ENCODE measurements around the gene GRIK2. TPM values are rescaled to one million over a fixed set of nuclear protein-coding genes. Genes with fewer than 3 reads are reported as not detected.

GRIK2 gene
- total RNA-seq, 2 donors from 2014 or later = not detected

DNA sequence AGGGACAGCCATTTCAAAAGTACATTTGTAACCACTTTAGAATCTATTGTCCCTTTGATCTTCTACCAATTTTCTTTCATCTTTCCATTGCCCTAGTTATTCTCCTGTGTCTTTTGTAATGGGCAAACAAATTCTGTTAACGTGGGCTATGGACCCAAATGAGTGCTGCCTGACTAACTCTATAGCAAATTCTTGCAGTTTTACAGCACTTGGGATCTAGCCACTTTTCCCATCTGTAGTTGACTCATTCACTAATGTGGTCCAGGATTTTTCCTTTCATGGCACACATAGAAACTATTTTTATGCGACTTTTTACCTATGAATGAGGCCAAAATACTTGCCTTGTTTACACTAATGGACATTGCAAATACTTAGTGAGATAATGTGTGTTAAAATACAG lies 52.0 kb downstream of the GRIK2 start:
- no peak for ATAC-seq (replicated peaks in 1 of 2)

DNA sequence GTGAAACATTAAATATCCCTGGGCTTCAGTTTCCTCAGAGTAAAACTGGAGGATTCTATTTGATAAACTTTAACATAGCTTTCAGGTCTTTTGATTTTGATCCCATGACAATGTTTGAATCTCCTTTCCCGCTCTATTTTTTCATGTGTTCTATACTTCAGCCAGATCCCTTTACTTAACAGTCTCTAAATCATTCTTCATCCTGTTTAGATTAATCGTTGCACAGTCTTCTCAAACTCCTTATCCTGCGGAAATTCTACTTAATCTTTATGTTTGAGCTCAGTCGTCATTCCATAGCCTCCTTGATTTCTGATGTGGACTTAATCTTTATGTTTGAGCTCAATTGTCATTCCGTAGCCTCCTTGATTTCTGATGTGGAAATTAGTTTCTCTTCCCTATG lies 57.4 kb downstream of the GRIK2 start:
- H3K4me1 Mint-ChIP-seq (ENCODE audit: low read depth) = no peaks in the 10 kb centered on the region
- no peaks in the 10 kb centered on the region for H3K36me3 Mint-ChIP-seq (ENCODE audit: insufficient read depth in 2 of 2)

More for the DNA sequence above, 52.0 kb downstream of the GRIK2 start:
- Mint-ChIP-seq H3K4me1 (ENCODE audit: low read depth) (no peaks in the 10 kb centered on the region), H3K9me3 (peaks cover 0 to 1% of the 10 kb centered on the region in 2 donors), H3K36me3 (ENCODE audit: insufficient read depth in 2 of 2) (no peaks in the 10 kb centered on the region), H3K27me3 (ENCODE audit: low read depth) (no peaks in the 10 kb centered on the region), H3K4me3 (no peak overlapping the region), H3K27ac (no peak overlapping the region)
- no peak for DNase-seq

DNA sequence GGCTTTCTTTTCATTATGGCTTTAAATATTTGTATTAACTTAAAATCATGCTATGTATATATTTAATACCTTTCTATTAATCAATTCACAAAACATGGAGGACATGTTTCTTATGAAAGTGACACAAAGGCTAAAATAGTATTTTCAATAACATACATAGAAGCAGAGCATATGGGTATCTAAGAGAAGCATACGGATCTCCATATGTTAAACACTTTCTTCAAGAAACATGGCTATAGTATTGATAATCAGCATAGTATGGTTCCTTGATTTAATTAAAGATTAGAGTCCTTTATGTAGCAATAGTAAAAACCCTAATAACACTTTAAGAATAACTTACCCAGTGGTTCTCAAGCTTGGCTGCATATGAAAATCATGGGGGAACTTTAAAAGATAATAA lies 58.5 kb downstream of the GRIK2 start:
- no peaks in the 10 kb centered on the region for H3K36me3 Mint-ChIP-seq (ENCODE audit: insufficient read depth in 2 of 2)
- no peaks in the 10 kb centered on the region for H3K4me1 Mint-ChIP-seq (ENCODE audit: low read depth)
- H3K9me3 Mint-ChIP-seq = peaks cover 0 to 2% of the 10 kb centered on the region in 2 donors
- DNase-seq (no peak), ATAC-seq (replicated peaks in 1 of 2) (no peak)
- no peaks in the 10 kb centered on the region for H3K27me3 Mint-ChIP-seq (ENCODE audit: low read depth)
- H3K27ac Mint-ChIP-seq = no peak overlapping the region
- no peak overlapping the region for H3K4me3 Mint-ChIP-seq

More for the DNA sequence above, 57.4 kb downstream of the GRIK2 start:
- H3K9me3 Mint-ChIP-seq = no peaks in the 10 kb centered on the region
- ATAC-seq (replicated peaks in 1 of 2) (no peak), DNase-seq (no peak)
- no peaks in the 10 kb centered on the region for H3K27me3 Mint-ChIP-seq (ENCODE audit: low read depth)
- no peak overlapping the region for H3K27ac Mint-ChIP-seq
- H3K4me3 Mint-ChIP-seq = no peak overlapping the region

DNA sequence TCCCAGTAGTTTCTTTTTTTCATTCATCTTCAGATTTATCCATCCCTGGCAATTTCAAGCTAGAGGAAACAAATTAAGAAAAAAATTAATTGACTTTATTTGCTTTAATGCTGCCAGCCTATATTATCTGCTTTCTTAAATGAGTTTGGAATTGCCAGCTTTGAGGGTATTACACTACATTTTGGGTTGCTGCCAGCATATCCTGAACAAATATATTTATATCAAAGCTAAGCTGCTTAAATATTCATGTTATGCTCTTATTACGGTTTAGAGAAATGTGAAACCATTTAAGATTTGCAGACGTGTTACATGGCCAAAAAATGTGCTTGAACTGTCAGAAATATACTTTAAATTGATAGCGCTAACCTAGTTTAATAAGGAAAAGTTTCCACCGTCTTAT lies 59.7 kb downstream of the GRIK2 start:
- DNase-seq = no peak
- peaks cover 0 to 2% of the 10 kb centered on the region in 2 donors for H3K9me3 Mint-ChIP-seq
- H3K4me1 Mint-ChIP-seq (ENCODE audit: low read depth) = no peaks in the 10 kb centered on the region
- no peak overlapping the region for H3K27ac Mint-ChIP-seq
- no peaks in the 10 kb centered on the region for H3K27me3 Mint-ChIP-seq (ENCODE audit: low read depth)
- H3K36me3 Mint-ChIP-seq (ENCODE audit: insufficient read depth in 2 of 2) = no peaks in the 10 kb centered on the region
- H3K4me3 Mint-ChIP-seq = no peak overlapping the region
- no peak for ATAC-seq (replicated peaks in 1 of 2)

DNA sequence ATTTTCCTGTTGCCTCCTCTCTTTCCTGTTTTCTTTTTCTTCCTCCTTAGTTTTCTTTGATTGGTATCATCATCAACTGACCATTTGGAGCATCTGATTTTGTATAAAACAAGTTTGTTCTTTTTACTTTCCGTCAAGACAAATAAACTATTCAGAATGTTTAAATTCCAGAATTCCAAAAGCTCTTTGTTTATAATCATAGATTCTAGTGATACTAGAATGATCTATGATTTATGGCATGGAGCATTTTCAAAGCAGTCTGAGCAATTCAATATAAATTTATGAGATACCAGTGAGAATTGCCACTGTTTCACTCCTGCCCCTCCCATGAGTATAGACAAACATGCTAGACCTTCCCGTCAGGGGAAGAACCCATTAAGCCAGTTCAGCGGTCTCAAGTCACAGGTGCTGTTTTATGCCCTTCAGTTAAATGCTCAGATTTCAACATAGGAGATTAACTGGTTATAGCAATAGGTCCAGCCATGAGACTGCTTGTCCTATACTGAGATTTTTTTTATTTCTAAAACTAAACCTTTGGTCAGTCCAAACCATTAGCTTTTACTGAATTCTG lies 60.7 kb downstream of the GRIK2 start:
- no peaks in the 10 kb centered on the region for H3K4me1 Mint-ChIP-seq (ENCODE audit: low read depth)
- no peaks in the 10 kb centered on the region for H3K27me3 Mint-ChIP-seq (ENCODE audit: low read depth)
- DNase-seq (no peak), ATAC-seq (replicated peaks in 1 of 2) (no peak)
- no peak overlapping the region for H3K27ac Mint-ChIP-seq
- peaks cover 0 to 2% of the 10 kb centered on the region in 2 donors for H3K9me3 Mint-ChIP-seq
- H3K36me3 Mint-ChIP-seq (ENCODE audit: insufficient read depth in 2 of 2) = no peaks in the 10 kb centered on the region
- H3K4me3 Mint-ChIP-seq = no peak overlapping the region

DNA sequence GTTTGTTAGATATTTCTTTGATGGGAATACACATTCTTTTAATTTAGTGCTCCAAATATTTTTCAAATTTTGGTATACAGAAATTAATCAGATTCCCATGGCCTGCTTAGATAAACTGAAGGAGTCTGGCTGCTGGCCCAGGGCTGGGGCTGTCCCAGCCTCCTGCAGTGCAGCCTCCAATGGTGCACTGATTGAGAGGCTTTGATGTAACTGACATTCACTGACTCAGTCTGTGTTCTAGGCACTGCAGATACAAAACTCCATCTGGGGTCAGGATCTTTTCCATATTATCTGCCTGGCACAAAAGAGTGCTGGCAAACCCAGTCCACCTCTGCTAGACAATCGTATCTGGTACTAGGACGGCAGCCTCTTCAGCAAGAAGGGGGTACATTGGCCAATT lies 64.8 kb downstream of the GRIK2 start:
- ATAC-seq (replicated peaks in 1 of 2) (no peak), DNase-seq (no peak)
- no peaks in the 10 kb centered on the region for H3K27me3 Mint-ChIP-seq (ENCODE audit: low read depth)
- peaks cover 0 to 2% of the 10 kb centered on the region in 2 donors for H3K9me3 Mint-ChIP-seq
- no peak overlapping the region for H3K27ac Mint-ChIP-seq
- H3K4me3 Mint-ChIP-seq = no peak overlapping the region
- H3K4me1 Mint-ChIP-seq (ENCODE audit: low read depth) = no peaks in the 10 kb centered on the region
- H3K36me3 Mint-ChIP-seq (ENCODE audit: insufficient read depth in 2 of 2) = no peaks in the 10 kb centered on the region

DNA sequence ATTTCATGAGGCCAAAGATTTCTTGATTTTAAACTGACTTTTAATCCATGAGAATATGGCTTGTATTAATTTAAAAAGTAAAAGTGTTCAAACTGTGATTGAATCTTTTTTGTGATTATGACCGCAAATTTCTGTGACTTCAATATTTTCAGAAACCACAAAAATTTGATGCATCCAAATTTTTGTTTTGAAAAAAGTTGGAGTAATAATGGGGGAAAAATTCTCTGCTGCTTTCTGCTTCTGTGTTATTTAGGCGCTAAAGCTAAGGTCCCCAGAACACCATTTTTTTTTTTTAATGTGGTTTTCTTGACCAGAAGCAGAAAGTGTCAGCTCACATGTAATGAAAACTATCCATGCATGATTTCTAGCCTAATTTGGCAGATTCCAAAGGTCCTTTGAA lies 65.3 kb downstream of the GRIK2 start:
- peaks cover 0 to 2% of the 10 kb centered on the region in 2 donors for H3K9me3 Mint-ChIP-seq
- no peaks in the 10 kb centered on the region for H3K27me3 Mint-ChIP-seq (ENCODE audit: low read depth)
- no peaks in the 10 kb centered on the region for H3K4me1 Mint-ChIP-seq (ENCODE audit: low read depth)
- H3K36me3 Mint-ChIP-seq (ENCODE audit: insufficient read depth in 2 of 2) = no peaks in the 10 kb centered on the region
- DNase-seq = no peak
- no peak for ATAC-seq (replicated peaks in 1 of 2)
- H3K4me3 Mint-ChIP-seq = no peak overlapping the region
- no peak overlapping the region for H3K27ac Mint-ChIP-seq

DNA sequence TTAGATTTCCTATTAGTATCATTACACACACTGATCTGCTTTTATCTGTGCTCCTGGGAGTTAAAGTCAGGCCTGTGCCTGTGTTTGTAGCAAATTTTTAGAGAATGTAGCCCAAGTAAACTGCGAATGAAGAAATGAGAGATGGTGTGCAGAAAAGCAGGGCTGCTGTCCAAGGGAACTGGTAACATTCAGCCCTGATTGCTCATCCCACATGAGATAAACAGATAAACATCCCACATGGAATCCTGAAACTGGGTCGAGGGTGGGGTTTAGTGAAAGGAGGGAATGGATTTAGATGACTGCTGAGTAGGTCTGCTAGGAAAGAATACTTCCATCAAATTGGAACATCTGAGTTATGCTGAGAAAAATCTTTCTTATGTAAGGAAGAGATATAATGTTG lies 69.1 kb downstream of the GRIK2 start:
- no peak for DNase-seq
- no peaks in the 10 kb centered on the region for H3K36me3 Mint-ChIP-seq (ENCODE audit: insufficient read depth in 2 of 2)
- no peaks in the 10 kb centered on the region for H3K4me1 Mint-ChIP-seq (ENCODE audit: low read depth)
- no peak overlapping the region for H3K4me3 Mint-ChIP-seq
- H3K9me3 Mint-ChIP-seq = peaks cover 0 to 3% of the 10 kb centered on the region in 2 donors
- H3K27ac Mint-ChIP-seq = no peak overlapping the region
- ATAC-seq (replicated peaks in 1 of 2) = no peak
- H3K27me3 Mint-ChIP-seq (ENCODE audit: low read depth) = no peaks in the 10 kb centered on the region

DNA sequence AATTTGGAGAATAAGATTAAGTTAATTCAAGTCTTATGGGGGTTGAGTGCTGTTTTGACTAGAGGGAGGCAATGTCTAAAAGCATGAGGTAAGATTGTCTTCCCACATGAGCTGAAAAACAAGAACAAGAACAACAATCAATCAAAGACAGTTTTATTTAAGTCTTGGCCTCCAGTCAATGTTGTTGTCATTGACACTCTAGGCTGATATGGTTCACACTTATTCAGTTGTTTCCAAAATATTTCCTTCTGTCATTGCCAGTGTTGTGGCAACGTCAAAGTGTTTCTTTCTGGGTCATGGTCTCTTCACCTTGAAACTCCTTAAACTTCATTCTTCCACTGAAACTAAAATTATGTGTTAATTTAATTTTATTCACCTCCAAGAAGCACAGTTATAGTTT lies 72.4 kb downstream of the GRIK2 start:
- Mint-ChIP-seq H3K9me3 (peaks cover 2 to 7% of the 10 kb centered on the region in 2 donors), H3K27me3 (ENCODE audit: low read depth) (no peaks in the 10 kb centered on the region), H3K4me1 (ENCODE audit: low read depth) (no peaks in the 10 kb centered on the region), H3K36me3 (ENCODE audit: insufficient read depth in 2 of 2) (no peaks in the 10 kb centered on the region), H3K27ac (no peak overlapping the region), H3K4me3 (no peak overlapping the region)
- no peak for DNase-seq
- ATAC-seq (replicated peaks in 1 of 2) = no peak

DNA sequence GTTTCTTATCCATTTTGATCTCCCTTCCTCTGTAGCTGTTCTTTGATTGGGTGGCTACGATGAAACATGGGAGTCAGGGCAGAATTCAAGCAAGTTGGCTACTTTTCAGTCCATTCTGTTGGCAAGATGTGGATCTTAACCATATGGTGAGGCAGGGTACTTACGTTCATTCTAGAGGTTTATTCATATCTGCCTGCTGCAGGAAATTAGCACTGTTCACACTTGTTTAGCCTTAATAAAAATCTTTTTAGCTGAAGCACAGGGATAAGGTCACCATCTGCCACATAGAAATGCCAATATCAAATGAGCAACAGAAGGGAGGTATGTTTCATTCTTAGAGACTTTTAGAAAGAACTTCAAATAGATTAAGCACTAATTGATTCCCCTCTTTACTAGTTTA lies 83.9 kb downstream of the GRIK2 start:
- Mint-ChIP-seq H3K9me3 (no peaks in the 10 kb centered on the region), H3K36me3 (ENCODE audit: insufficient read depth in 2 of 2) (no peaks in the 10 kb centered on the region), H3K27ac (no peak overlapping the region), H3K27me3 (ENCODE audit: low read depth) (no peaks in the 10 kb centered on the region), H3K4me3 (no peak overlapping the region), H3K4me1 (ENCODE audit: low read depth) (no peaks in the 10 kb centered on the region)
- ATAC-seq (replicated peaks in 1 of 2) (no peak), DNase-seq (no peak)

DNA sequence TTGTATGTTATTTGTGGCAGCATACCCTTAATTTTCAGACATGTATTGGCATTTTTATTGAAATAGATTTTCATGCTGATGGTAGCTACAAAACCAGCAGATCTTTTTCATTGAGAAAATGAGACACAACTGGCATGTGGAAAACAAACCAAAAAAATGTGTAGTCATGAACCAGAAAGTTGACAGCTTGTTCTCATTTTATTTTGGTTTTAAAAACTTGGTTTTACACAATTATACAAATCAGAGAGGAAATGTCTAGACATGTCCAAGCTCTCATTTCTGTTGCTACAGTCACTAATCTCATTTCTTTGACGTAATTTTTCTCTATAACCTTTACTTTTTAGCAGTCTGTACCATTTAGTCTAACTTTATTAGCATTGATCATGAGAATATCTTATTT lies 85.4 kb downstream of the GRIK2 start:
- H3K9me3 Mint-ChIP-seq = no peaks in the 10 kb centered on the region
- H3K27ac Mint-ChIP-seq = no peak overlapping the region
- no peaks in the 10 kb centered on the region for H3K27me3 Mint-ChIP-seq (ENCODE audit: low read depth)
- no peaks in the 10 kb centered on the region for H3K4me1 Mint-ChIP-seq (ENCODE audit: low read depth)
- H3K36me3 Mint-ChIP-seq (ENCODE audit: insufficient read depth in 2 of 2) = no peaks in the 10 kb centered on the region
- no peak overlapping the region for H3K4me3 Mint-ChIP-seq
- DNase-seq (no peak), ATAC-seq (replicated peaks in 1 of 2) (no peak)

DNA sequence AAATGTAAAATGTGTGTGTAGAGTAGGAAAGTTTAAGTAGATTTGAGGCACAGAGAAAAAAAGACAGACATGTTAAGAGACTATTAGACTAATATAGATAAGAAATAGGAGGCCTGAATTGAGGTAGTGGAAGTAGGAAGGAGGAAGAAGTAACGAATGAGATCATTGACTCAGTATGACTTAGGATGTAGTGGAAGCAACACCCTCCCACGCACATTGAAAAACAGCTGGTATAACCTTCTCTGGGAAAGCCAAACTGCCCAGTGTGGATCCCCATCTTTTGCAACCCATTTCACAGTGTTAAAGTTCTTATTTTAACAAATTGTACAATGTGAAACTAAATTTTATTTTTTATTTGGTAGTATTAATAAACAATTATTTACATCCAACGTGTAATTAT lies 89.1 kb downstream of the GRIK2 start:
- Mint-ChIP-seq H3K9me3 (no peaks in the 10 kb centered on the region), H3K27me3 (ENCODE audit: low read depth) (no peaks in the 10 kb centered on the region), H3K4me1 (ENCODE audit: low read depth) (no peaks in the 10 kb centered on the region), H3K4me3 (no peak overlapping the region), H3K36me3 (ENCODE audit: insufficient read depth in 2 of 2) (no peaks in the 10 kb centered on the region), H3K27ac (no peak overlapping the region)
- DNase-seq = no peak
- ATAC-seq (replicated peaks in 1 of 2) = no peak

DNA sequence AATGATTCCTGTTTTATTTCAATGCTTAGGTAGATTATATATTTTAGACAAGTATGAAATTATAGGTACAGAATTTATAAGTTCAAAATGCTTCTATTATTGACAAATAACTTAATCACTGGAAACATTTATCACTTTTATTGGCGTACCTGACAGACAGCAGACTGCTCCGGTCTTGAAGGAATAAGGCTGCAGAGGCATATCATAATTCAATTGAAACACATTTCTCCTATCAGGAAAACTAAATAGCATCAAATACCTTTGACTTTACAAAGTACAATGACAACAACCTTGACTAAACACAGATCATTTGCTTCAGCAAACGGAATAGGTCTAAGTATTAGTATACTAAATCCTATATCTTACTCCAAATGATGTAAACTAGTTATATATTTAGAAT lies 91.3 kb downstream of the GRIK2 start:
- Mint-ChIP-seq H3K4me3 (no peak overlapping the region), H3K27me3 (ENCODE audit: low read depth) (no peaks in the 10 kb centered on the region), H3K27ac (no peak overlapping the region), H3K4me1 (ENCODE audit: low read depth) (no peaks in the 10 kb centered on the region), H3K36me3 (ENCODE audit: insufficient read depth in 2 of 2) (no peaks in the 10 kb centered on the region), H3K9me3 (no peaks in the 10 kb centered on the region)
- no peak for DNase-seq
- no peak for ATAC-seq (replicated peaks in 1 of 2)

DNA sequence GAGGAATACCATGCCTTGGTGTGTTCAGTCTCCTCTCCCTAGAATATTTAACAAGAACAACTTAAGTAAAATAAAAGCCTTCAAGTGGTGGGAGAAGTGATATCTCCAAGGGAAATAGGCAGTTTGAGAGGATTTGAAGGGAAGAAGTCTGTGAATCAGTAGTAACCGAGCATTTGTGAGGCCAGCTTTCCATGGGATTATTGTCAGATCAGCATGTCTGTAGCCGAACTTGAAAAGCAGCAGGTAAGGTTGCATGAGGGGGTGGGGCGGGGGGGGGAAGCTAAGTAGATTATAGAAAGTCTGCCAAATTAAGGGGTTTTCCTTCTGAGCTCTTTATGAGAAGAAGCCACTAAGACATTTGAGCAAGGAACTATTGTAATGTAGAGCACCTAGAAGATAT lies 92.6 kb downstream of the GRIK2 start:
- DNase-seq (no peak), ATAC-seq (replicated peaks in 1 of 2) (no peak)
- Mint-ChIP-seq H3K9me3 (no peaks in the 10 kb centered on the region), H3K36me3 (ENCODE audit: insufficient read depth in 2 of 2) (no peaks in the 10 kb centered on the region), H3K4me1 (ENCODE audit: low read depth) (no peaks in the 10 kb centered on the region), H3K4me3 (no peak overlapping the region), H3K27ac (no peak overlapping the region), H3K27me3 (ENCODE audit: low read depth) (no peaks in the 10 kb centered on the region)

Measured in activated T-cell treated with anti-CD3 and anti-CD28 coated beads, Interleukin-2, amount 50 U/mL, for 72 hours (primary cell).